GM23248 (cell line): Measurements from ENCODE around the gene THUMPD3. TPM values are rescaled to one million over a fixed set of nuclear protein-coding genes. Genes with fewer than 3 reads are reported as not detected.

ENCODE experiments used
- DNase-seq: peaks from one replicate; pipeline ENCODE4 v3.0.0-alpha.2; 2015
- H2AFZ ChIP-seq: fragments of 200-600 bp; sonication (generic); 2 replicates; pipeline ENCODE4 v1.6.1; 2016; ENCODE audit warnings: antibody characterized with exemption
- H3F3A ChIP-seq: fragments of 200-600 bp; sonication (generic); 2 replicates; pipeline ENCODE4 v1.6.1; 2016; ENCODE audit warnings: mild to moderate bottlenecking, antibody characterized with exemption, mixed run types; ENCODE audit not compliant: insufficient read depth
- H3K27ac ChIP-seq: fragments of 200-600 bp; sonication (generic); 2 replicates; pipeline ENCODE4 v1.5.1; 2016; ENCODE audit warnings: mild to moderate bottlenecking
- H3K27me3 ChIP-seq: fragments of 200-600 bp; sonication (generic); replicated peaks from 2 replicates; pipeline ENCODE4 v1.6.1; 2016; ENCODE audit warnings: mild to moderate bottlenecking; ENCODE audit not compliant: insufficient read depth
- H3K36me3 ChIP-seq: fragments of 200-600 bp; sonication (generic); 2 replicates; pipeline ENCODE4 v1.6.1; 2016; ENCODE audit warnings: low read depth, mild to moderate bottlenecking
- H3K4me1 ChIP-seq: fragments of 200-600 bp; sonication (generic); 2 replicates; pipeline ENCODE4 v1.6.1; 2016; ENCODE audit warnings: mild to moderate bottlenecking; ENCODE audit not compliant: insufficient read depth
- H3K4me2 ChIP-seq: fragments of 200-600 bp; sonication (generic); one replicate; pipeline ENCODE4 v1.6.1; 2016; ENCODE audit warnings: mild to moderate bottlenecking; ENCODE audit not compliant: unreplicated experiment
- H3K4me3 ChIP-seq: fragments of 200-600 bp; sonication (generic); 2 replicates; pipeline ENCODE4 v1.5.1; 2016; ENCODE audit warnings: mild to moderate bottlenecking
- H3K79me2 ChIP-seq: fragments of 200-600 bp; sonication (generic); 2 replicates; pipeline ENCODE4 v1.6.1; 2016; ENCODE audit warnings: mild to moderate bottlenecking; ENCODE audit not compliant: insufficient read depth
- H3K9ac ChIP-seq: fragments of 200-600 bp; sonication (generic); 2 replicates; pipeline ENCODE4 v1.6.1; 2016; ENCODE audit warnings: mild to moderate bottlenecking
- H3K9me2 ChIP-seq: fragments of 200-600 bp; sonication (generic); 2 replicates; pipeline ENCODE4 v1.6.1; 2016; ENCODE audit warnings: mixed run types, mild to moderate bottlenecking, moderate library complexity; ENCODE audit not compliant: insufficient read depth
- H3K9me3 ChIP-seq: fragments of 200-600 bp; sonication (generic); one replicate; pipeline ENCODE4 v1.6.1; 2017; ENCODE audit warnings: low read depth
- H4K20me1 ChIP-seq: fragments of 200-600 bp; sonication (generic); 2 replicates; pipeline ENCODE4 v1.6.0; 2016; ENCODE audit not compliant: insufficient read depth
- EZH2 ChIP-seq: fragments of 200-600 bp; sonication (generic); IDR thresholded peaks from 2 replicates; pipeline ENCODE4 v1.6.1; 2018; ENCODE audit warnings: antibody characterized with exemption, mild to moderate bottlenecking; ENCODE audit not compliant: insufficient read depth, poor library complexity, severe bottlenecking
- EZH2phosphoT487 ChIP-seq: fragments of 200-600 bp; sonication (generic); IDR thresholded peaks from 2 replicates; pipeline ENCODE4 v1.6.1; 2018; ENCODE audit warnings: antibody characterized with exemption, moderate library complexity, mild to moderate bottlenecking, low read depth; ENCODE audit not compliant: insufficient read depth
- WGBS, 2 experiments: methylation state at CpG; one replicate each; pipeline ENCODE4 v1.1.6; 2015 to 2017; ENCODE audit warnings: low lambda C conversion rate in 2 of 2, low coverage in 1 of 2; ENCODE audit errors: missing lambda C conversion rate in 2 of 2; 5-methylcytosine and 5-hydroxymethylcytosine counted together
- in situ Hi-C: fragments of 300-500 bp; cut with MboI; formaldehyde crosslinking; loops from 2 replicates; pipeline ENCODE4 v1.15.0; 2020
- polyA plus RNA-seq: library from polyadenylated mRNA; unstranded; fragments of >200 nt; fragmentation: Nextera tagmentation; extraction: Ambion mirVana; gene quantifications from 2 replicates; pipeline ENCODE4 v1.2.1, GENCODE V29; 2016
- total RNA-seq: library from RNA; depleted of rRNA; stranded (reverse); fragments of >200 nt; shearing (Covaris generic); gene quantifications from 2 replicates; pipeline ENCODE4 v1.2.3, GENCODE V29; 2014

THUMPD3 gene
- total and polyA plus RNA-seq, 2 experiments from 2014 or later = 27.9 to 38.9 TPM

GRCh38 chr3:9408061-9408460 is 45.2 kb downstream of the THUMPD3 start:
- H2AFZ ChIP-seq = no peak overlapping the region
- H3K4me1 ChIP-seq = peaks cover 36% of the 10 kb centered on the region
- no peak for DNase-seq
- H3K79me2 ChIP-seq = peaks cover 100% of the 10 kb centered on the region
- WGBS, 2 experiments = 90 to 91% methylated on average over 6 of the region's 6 CpGs
- H3F3A ChIP-seq = peaks cover 22% of the 10 kb centered on the region
- H3K27ac ChIP-seq = no peak overlapping the region
- TF ChIP-seq EZH2phosphoT487 (no peak), EZH2 (no peak)
- no peaks in the 10 kb centered on the region for H3K27me3 ChIP-seq
- no peak overlapping the region for H3K4me3 ChIP-seq
- no peak overlapping the region for H3K9ac ChIP-seq
- in situ Hi-C loops = no loop called here
- H3K4me2 ChIP-seq = no peak overlapping the region
- H3K9me2 ChIP-seq = no peaks in the 10 kb centered on the region
- H3K36me3 ChIP-seq = no peaks in the 10 kb centered on the region
- peaks cover 56% of the 10 kb centered on the region for H4K20me1 ChIP-seq
- no peaks in the 10 kb centered on the region for H3K9me3 ChIP-seq

DNA sequence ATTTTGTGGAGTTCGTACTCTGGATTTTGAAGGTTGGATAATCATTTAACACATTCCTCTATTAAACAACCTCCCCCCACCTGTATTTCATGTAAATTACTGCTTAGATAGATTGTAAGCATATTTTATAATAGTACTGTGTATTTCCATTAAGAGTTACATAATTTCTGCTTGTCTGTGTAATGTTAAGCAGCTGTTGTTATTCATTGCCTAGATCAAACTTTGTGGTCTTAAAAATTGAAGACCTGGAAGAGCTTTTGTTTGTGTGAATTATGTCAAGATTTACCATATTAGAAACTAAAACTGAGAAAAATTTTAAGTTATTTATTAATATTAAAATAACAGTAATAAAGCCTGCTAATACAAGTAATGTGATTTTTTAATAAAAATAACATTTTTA is 45.7 kb downstream of the THUMPD3 start:
- peaks cover 51% of the 10 kb centered on the region for H4K20me1 ChIP-seq

GRCh38 chr3:9409981-9410854 is 47.4 kb downstream of the THUMPD3 start:
- in situ Hi-C loops = no loop called here
- peaks cover 15% of the 10 kb centered on the region for H3K4me1 ChIP-seq
- peaks cover 6% of the 10 kb centered on the region; the same call in 1 of the 2 replicates for H3F3A ChIP-seq
- H3K79me2 ChIP-seq = peaks cover 100% of the 10 kb centered on the region
- no peak for DNase-seq
- no peak overlapping the region for H3K27ac ChIP-seq
- no peak overlapping the region for H2AFZ ChIP-seq
- no peak overlapping the region for H3K4me2 ChIP-seq
- WGBS, 2 experiments = 77 to 78% methylated on average over 6 of the region's 6 CpGs
- H3K4me3 ChIP-seq = no peak overlapping the region
- no peak for TF ChIP-seq EZH2phosphoT487
- TF ChIP-seq EZH2 = no peak
- H4K20me1 ChIP-seq = peaks cover 49% of the 10 kb centered on the region
- no peaks in the 10 kb centered on the region for H3K9me3 ChIP-seq
- H3K9ac ChIP-seq = no peak overlapping the region
- H3K9me2 ChIP-seq = no peaks in the 10 kb centered on the region
- no peaks in the 10 kb centered on the region for H3K36me3 ChIP-seq
- H3K27me3 ChIP-seq = no peaks in the 10 kb centered on the region

More for the DNA sequence above, 45.7 kb downstream of the THUMPD3 start:
- peaks cover 100% of the 10 kb centered on the region for H3K79me2 ChIP-seq
- H3K4me1 ChIP-seq = peaks cover 32% of the 10 kb centered on the region
- H2AFZ ChIP-seq = no peak overlapping the region
- TF ChIP-seq EZH2phosphoT487 (no peak), EZH2 (no peak)
- WGBS, 2 experiments = 49 to 63% methylated on average over 1 of the region's 1 CpG
- H3F3A ChIP-seq = peaks cover 17% of the 10 kb centered on the region; the same call in 1 of the 2 replicates
- H3K36me3 ChIP-seq = no peaks in the 10 kb centered on the region
- DNase-seq = no peak
- no peak overlapping the region for H3K4me2 ChIP-seq
- no peaks in the 10 kb centered on the region for H3K9me3 ChIP-seq
- in situ Hi-C loops = no loop called here
- no peaks in the 10 kb centered on the region for H3K9me2 ChIP-seq
- no peak overlapping the region for H3K4me3 ChIP-seq
- H3K27ac ChIP-seq = no peak overlapping the region
- no peak overlapping the region for H3K9ac ChIP-seq
- H3K27me3 ChIP-seq = no peaks in the 10 kb centered on the region

GRCh38 chr3:9411302-9411701 is 48.4 kb downstream of the THUMPD3 start:
- peaks cover 44% of the 10 kb centered on the region for H4K20me1 ChIP-seq

More at GRCh38 chr3:9411302-9411701, 48.4 kb downstream of the THUMPD3 start:
- Histone ChIP-seq H3K4me1 (peaks cover 13% of the 10 kb centered on the region), H3K9me3 (no peaks in the 10 kb centered on the region), H2AFZ (no peak overlapping the region), H3K9ac (no peak overlapping the region), H3K9me2 (no peaks in the 10 kb centered on the region), H3K4me3 (no peak overlapping the region), H3F3A (peaks cover 15% of the 10 kb centered on the region), H3K4me2 (no peak overlapping the region), H3K36me3 (no peaks in the 10 kb centered on the region), H3K27me3 (no peaks in the 10 kb centered on the region), H3K79me2 (peaks cover 100% of the 10 kb centered on the region), H3K27ac (no peak overlapping the region)
- in situ Hi-C loops = no loop called here
- no peak for TF ChIP-seq EZH2phosphoT487
- TF ChIP-seq EZH2 = no peak
- no peak for DNase-seq
- WGBS, 2 experiments = 93 to 96% methylated on average over 1 of the region's 1 CpG
